Progenitor cell of endocrine pancreas (in vitro differentiated cells): ENCODE data around the gene SPATA13. TPM values are rescaled to one million over a fixed set of nuclear protein-coding genes. Genes with fewer than 3 reads are reported as not detected.
A peak's percentile ranks its signal among the peaks of the same experiment; 100 is the strongest.

Source experiments
- DNase-seq: peaks from one replicate; pipeline ENCODE4 v3.0.0; 2021; ENCODE audit warnings: low spot score; ENCODE audit not compliant: unreplicated experiment
- H3K27ac Mint-ChIP-seq: 2 replicates; pipeline ENCODE4 v1.8.0; 2021; ENCODE audit warnings: mild to moderate bottlenecking, moderate library complexity, mixed read lengths
- H3K27me3 Mint-ChIP-seq: 2 replicates; pipeline ENCODE4 v1.8.0; 2021; ENCODE audit warnings: mixed read lengths
- H3K36me3 Mint-ChIP-seq: 2 replicates; pipeline ENCODE4 v1.8.0; 2022; ENCODE audit warnings: mixed read lengths; ENCODE audit not compliant: insufficient read depth
- H3K4me1 Mint-ChIP-seq: 2 replicates; pipeline ENCODE4 v1.8.0; 2021; ENCODE audit warnings: low read depth, mixed read lengths
- H3K4me3 Mint-ChIP-seq: 2 replicates; pipeline ENCODE4 v1.8.0; 2021; ENCODE audit warnings: low read depth, mild to moderate bottlenecking, moderate library complexity, mixed read lengths
- H3K9me3 Mint-ChIP-seq: 2 replicates; pipeline ENCODE4 v1.8.0; 2021; ENCODE audit warnings: low read depth, mixed read lengths
- CTCF ChIP-seq: fragments of 200-600 bp; sonication (generic); IDR thresholded peaks from one replicate; pipeline ENCODE4 v1.5.0; 2021; ENCODE audit warnings: antibody characterized with exemption, mild to moderate bottlenecking; ENCODE audit not compliant: unreplicated experiment
- total RNA-seq: library from RNA; stranded (reverse); gene quantifications from 2 replicates; pipeline ENCODE4 v1.2.1, GENCODE V29; 2021

The SPATA13 gene
- total RNA-seq, 1 donor from 2014 or later, result 32.5 TPM

DNA sequence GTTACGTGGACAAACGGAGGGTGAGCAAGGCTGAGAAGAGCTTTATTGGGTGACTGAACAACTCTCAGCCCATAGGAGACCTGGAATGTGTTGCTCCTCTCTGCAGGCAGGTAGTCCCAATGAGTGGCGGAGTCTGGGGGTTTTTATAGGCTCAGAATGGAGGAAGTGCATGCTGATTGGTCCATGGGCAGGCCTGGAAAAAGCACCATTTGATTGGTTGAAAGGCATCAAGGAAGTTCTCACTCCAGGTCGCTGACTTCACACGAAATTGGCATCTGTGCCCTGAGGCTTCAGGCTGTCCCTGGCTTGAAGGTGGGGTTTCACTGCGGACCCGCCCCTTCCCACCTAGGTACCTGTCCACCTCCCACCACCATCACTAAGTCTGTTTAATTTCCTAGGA is 65.4 kb downstream of the SPATA13 start:
- peaks cover 15% of the 10 kb centered on the region for H3K4me1 Mint-ChIP-seq
- H3K36me3 Mint-ChIP-seq, result no peaks in the 10 kb centered on the region
- DNase-seq, result no peak
- TF ChIP-seq CTCF, result no peak
- no peak overlapping the region for H3K4me3 Mint-ChIP-seq
- no peak overlapping the region for H3K27ac Mint-ChIP-seq
- H3K9me3 Mint-ChIP-seq, result no peaks in the 10 kb centered on the region
- H3K27me3 Mint-ChIP-seq, result no peaks in the 10 kb centered on the region

- Mint-ChIP-seq H3K27ac (no peak overlapping the region), H3K9me3 (no peaks in the 10 kb centered on the region), H3K4me1 (peaks cover 9% of the 10 kb centered on the region), H3K27me3 (no peaks in the 10 kb centered on the region), H3K4me3 (no peak overlapping the region), H3K36me3 (no peaks in the 10 kb centered on the region)
- TF ChIP-seq CTCF, result no peak
- no peak for DNase-seq
These were observed 66.2 kb downstream of the SPATA13 start for GRCh38 chr13:24226762-24227161.

DNA sequence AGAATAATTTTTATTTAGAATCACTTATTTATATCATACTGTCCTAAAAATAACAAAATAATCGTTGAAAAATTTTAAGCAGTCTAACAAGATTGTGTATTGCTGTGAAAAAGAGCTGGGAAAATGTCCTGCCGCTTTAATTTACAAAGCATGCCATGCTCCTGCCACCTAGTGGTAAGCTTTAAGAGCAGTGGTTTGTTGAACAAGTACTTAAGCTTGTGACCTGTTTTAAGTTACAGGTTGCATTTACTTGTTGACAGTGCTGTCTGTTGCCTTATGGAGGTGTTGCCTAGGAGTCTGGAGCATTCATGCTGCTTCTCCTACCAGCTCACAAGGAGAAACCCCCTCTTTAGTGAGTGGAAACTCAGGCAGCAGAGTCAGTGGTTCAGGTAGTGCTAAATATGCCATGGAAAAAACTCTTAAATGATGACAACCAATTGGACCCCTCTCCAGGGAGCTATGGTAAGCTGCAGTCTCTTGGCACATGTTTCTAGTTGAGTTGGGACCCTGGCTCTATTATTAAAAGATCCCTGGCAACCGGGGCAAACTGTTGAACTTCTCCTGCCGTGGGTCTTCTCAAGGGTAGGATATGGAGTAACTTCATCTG is 68.4 kb downstream of the SPATA13 start:
- TF ChIP-seq CTCF, result peak; percentile 93
- DNase-seq, result no peak
- Mint-ChIP-seq H3K27ac (no peak overlapping the region), H3K4me1 (peaks cover 16% of the 10 kb centered on the region), H3K36me3 (peaks cover 1% of the 10 kb centered on the region), H3K4me3 (no peak overlapping the region), H3K9me3 (no peaks in the 10 kb centered on the region), H3K27me3 (no peaks in the 10 kb centered on the region)

GRCh38 chr13:24230428-24231072 is 70.0 kb downstream of the SPATA13 start:
- H3K4me1 Mint-ChIP-seq, result peaks cover 19% of the 10 kb centered on the region
- no peaks in the 10 kb centered on the region for H3K27me3 Mint-ChIP-seq
- peak overlapping the region; percentile 71 for H3K27ac Mint-ChIP-seq
- no peak for TF ChIP-seq CTCF
- peaks cover 1% of the 10 kb centered on the region for H3K36me3 Mint-ChIP-seq
- H3K4me3 Mint-ChIP-seq, result no peak overlapping the region
- DNase-seq, result no peak
- no peaks in the 10 kb centered on the region for H3K9me3 Mint-ChIP-seq

GRCh38 chr13:24231377-24231776 is 70.9 kb downstream of the SPATA13 start:
- no peak for DNase-seq
- H3K4me1 Mint-ChIP-seq, result peaks cover 19% of the 10 kb centered on the region
- TF ChIP-seq CTCF, result no peak
- no peaks in the 10 kb centered on the region for H3K27me3 Mint-ChIP-seq
- H3K27ac Mint-ChIP-seq, result no peak overlapping the region
- H3K9me3 Mint-ChIP-seq, result no peaks in the 10 kb centered on the region
- peaks cover 1% of the 10 kb centered on the region for H3K36me3 Mint-ChIP-seq
- no peak overlapping the region for H3K4me3 Mint-ChIP-seq
